Parathyroid adenoma (tissue), 2 donors: ENCODE results near the gene LRRC51.
A peak's percentile ranks its signal among the peaks of the same experiment; 100 is the strongest.

Experiments used
- H2AFZ ChIP-seq: fragments of 300-600 bp; sonication (generic); one replicate; pipeline ENCODE4 v1.7.0; 2017; ENCODE audit warnings: antibody characterized with exemption, mild to moderate bottlenecking
- H3K27ac ChIP-seq: fragments of 300-600 bp; sonication (generic); one replicate; pipeline ENCODE4 v1.7.0; 2017
- H3K27me3 ChIP-seq: fragments of 300-600 bp; sonication (generic); one replicate; pipeline ENCODE4 v1.7.0; 2017; ENCODE audit warnings: low read length; ENCODE audit not compliant: control insufficient read depth, insufficient read depth
- H3K36me3 ChIP-seq: fragments of 300-600 bp; sonication (generic); one replicate; pipeline ENCODE4 v1.7.0; 2017; ENCODE audit warnings: low read length; ENCODE audit not compliant: control insufficient read depth, insufficient read depth
- H3K4me1 ChIP-seq: fragments of 300-600 bp; sonication (generic); one replicate; pipeline ENCODE4 v1.7.0; 2017; ENCODE audit warnings: control low read depth
- H3K4me2 ChIP-seq: fragments of 300-600 bp; sonication (generic); one replicate; pipeline ENCODE4 v1.7.0; 2017; ENCODE audit warnings: low read length
- H3K4me3 ChIP-seq: fragments of 300-600 bp; sonication (generic); one replicate; pipeline ENCODE4 v1.7.0; 2017; ENCODE audit warnings: low read depth, low read length
- H3K79me2 ChIP-seq: fragments of 300-600 bp; sonication (generic); one replicate; pipeline ENCODE4 v1.7.0; 2017; ENCODE audit warnings: control low read depth
- H3K9ac ChIP-seq: fragments of 300-600 bp; sonication (generic); one replicate; pipeline ENCODE4 v1.7.0; 2017; ENCODE audit warnings: mild to moderate bottlenecking
- H3K9me3 ChIP-seq: fragments of 300-600 bp; sonication (generic); one replicate; pipeline ENCODE4 v1.7.0; 2017; ENCODE audit warnings: low read length; ENCODE audit not compliant: control insufficient read depth
- TF ChIP-seq, protein P1 (sequence below): fragments of 300-600 bp; sonication (generic); IDR thresholded peaks from one replicate; pipeline ENCODE4 v1.7.0; 2017; ENCODE audit warnings: antibody characterized with exemption, mild to moderate bottlenecking
- donor health status: primary hyperparathyroidism.

Gene LRRC51

DNA sequence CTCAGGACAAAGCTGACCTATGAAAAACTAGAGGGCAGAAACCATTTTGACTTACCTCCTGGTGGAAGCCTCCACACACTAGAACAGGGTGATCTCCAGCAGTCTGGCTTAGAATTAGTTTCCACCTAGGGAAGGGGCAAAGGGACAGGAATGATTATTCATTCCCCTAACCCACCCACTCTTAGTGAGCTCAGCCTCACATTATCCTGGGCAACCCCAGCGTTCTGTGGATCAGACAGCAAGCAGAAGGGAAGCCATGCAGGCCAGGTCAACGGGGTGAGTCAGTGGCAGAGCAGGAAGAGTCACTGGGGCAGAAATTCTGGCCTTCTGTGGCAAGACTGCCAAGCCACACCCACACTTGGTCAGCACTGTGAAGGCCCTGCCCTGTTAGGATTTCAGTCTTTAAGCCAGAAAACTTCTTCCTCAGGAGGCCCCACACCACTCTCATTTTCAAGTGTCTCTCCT is 10.8 kb upstream of the LRRC51 start:
- Histone ChIP-seq H3K27me3 (no peaks in the 10 kb centered on the region), H2AFZ (peak overlapping the region; percentile 64), H3K4me3 (peak overlapping the region; percentile 16), H3K27ac (peak overlapping the region; percentile 84), H3K9me3 (no peaks in the 10 kb centered on the region), H3K79me2 (peaks cover 8% of the 10 kb centered on the region), H3K4me2 (peak overlapping the region; percentile 57), H3K9ac (no peak overlapping the region), H3K36me3 (no peaks in the 10 kb centered on the region), H3K4me1 (peaks cover 16% of the 10 kb centered on the region)
- TF ChIP-seq, protein P1, sequence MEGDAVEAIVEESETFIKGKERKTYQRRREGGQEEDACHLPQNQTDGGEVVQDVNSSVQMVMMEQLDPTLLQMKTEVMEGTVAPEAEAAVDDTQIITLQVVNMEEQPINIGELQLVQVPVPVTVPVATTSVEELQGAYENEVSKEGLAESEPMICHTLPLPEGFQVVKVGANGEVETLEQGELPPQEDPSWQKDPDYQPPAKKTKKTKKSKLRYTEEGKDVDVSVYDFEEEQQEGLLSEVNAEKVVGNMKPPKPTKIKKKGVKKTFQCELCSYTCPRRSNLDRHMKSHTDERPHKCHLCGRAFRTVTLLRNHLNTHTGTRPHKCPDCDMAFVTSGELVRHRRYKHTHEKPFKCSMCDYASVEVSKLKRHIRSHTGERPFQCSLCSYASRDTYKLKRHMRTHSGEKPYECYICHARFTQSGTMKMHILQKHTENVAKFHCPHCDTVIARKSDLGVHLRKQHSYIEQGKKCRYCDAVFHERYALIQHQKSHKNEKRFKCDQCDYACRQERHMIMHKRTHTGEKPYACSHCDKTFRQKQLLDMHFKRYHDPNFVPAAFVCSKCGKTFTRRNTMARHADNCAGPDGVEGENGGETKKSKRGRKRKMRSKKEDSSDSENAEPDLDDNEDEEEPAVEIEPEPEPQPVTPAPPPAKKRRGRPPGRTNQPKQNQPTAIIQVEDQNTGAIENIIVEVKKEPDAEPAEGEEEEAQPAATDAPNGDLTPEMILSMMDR = no peak

- no peaks in the 10 kb centered on the region for H3K9me3 ChIP-seq
- TF ChIP-seq, protein P1 = no peak
- no peak overlapping the region for H3K4me3 ChIP-seq
- peaks cover 16% of the 10 kb centered on the region for H3K4me1 ChIP-seq
- peak overlapping the region; percentile 57 for H3K4me2 ChIP-seq
- H3K9ac ChIP-seq = no peak overlapping the region
- H3K36me3 ChIP-seq = no peaks in the 10 kb centered on the region
- peak overlapping the region; percentile 31 for H2AFZ ChIP-seq
- peaks cover 8% of the 10 kb centered on the region for H3K79me2 ChIP-seq
- peak overlapping the region; percentile 84 for H3K27ac ChIP-seq
- H3K27me3 ChIP-seq = no peaks in the 10 kb centered on the region
Observed at GRCh38 chr11:72070491-72070890, 10.2 kb upstream of the LRRC51 start.

DNA sequence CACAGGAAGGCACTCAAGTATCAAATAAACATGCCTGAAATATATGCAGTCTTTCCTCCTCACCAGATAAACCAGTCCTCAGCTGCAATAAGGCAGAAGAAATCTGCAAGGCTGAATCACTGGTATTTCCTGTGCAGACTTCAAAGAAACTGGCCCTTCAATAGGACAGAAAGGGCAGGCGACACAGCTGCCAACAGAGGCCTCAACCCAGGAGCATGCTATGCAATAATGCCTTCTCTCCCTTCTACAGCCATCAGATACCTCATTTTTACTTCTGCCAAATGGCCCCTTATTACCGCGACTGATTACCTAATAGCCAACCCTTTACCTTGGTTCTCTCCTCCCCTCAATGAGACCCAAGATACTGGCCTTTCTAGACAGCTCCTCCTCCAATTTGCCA is 8.3 kb upstream of the LRRC51 start:
- Histone ChIP-seq H3K79me2 (peaks cover 8% of the 10 kb centered on the region), H3K4me2 (no peak overlapping the region), H2AFZ (no peak overlapping the region), H3K36me3 (no peaks in the 10 kb centered on the region), H3K4me3 (no peak overlapping the region), H3K27ac (peak overlapping the region; percentile 24), H3K9ac (no peak overlapping the region), H3K4me1 (peaks cover 16% of the 10 kb centered on the region), H3K9me3 (no peaks in the 10 kb centered on the region), H3K27me3 (no peaks in the 10 kb centered on the region)
- TF ChIP-seq, protein P1 = no peak

GRCh38 chr11:72075109-72075508 is 5.5 kb upstream of the LRRC51 start:
- no peak overlapping the region for H3K9ac ChIP-seq

DNA sequence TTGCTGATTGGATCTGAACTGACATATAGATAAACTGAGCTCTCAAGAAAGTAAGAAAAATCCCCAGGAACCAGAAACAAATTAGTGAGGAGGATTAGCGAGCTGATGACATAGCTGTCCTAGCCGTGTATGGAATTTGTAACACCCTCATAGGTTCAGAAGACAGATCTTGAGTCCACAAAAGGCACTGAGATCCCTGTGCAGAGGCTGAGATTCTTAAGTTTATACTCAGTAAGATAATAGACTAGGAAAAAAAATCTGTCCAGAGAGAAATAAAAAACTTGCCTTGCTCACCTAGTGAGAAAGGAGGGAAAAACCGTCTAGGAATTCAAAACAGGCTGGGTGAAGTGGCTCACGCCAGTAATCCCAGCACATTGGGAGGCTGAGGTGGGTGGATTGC is 4.9 kb upstream of the LRRC51 start:
- H3K9ac ChIP-seq = no peak overlapping the region
- H2AFZ ChIP-seq = no peak overlapping the region
- H3K27ac ChIP-seq = no peak overlapping the region
- TF ChIP-seq, protein P1 = no peak
- no peaks in the 10 kb centered on the region for H3K27me3 ChIP-seq
- peaks cover 4% of the 10 kb centered on the region for H3K79me2 ChIP-seq
- H3K4me2 ChIP-seq = no peak overlapping the region
- H3K4me1 ChIP-seq = peaks cover 3% of the 10 kb centered on the region
- no peak overlapping the region for H3K4me3 ChIP-seq
- no peaks in the 10 kb centered on the region for H3K9me3 ChIP-seq
- H3K36me3 ChIP-seq = no peaks in the 10 kb centered on the region

More at GRCh38 chr11:72075109-72075508, 5.5 kb upstream of the LRRC51 start:
- no peaks in the 10 kb centered on the region for H3K9me3 ChIP-seq
- peaks cover 5% of the 10 kb centered on the region for H3K79me2 ChIP-seq
- no peaks in the 10 kb centered on the region for H3K27me3 ChIP-seq
- TF ChIP-seq, protein P1 = no peak
- no peak overlapping the region for H2AFZ ChIP-seq
- no peak overlapping the region for H3K4me2 ChIP-seq
- no peak overlapping the region for H3K27ac ChIP-seq
- H3K4me1 ChIP-seq = peaks cover 7% of the 10 kb centered on the region
- H3K4me3 ChIP-seq = no peak overlapping the region
- H3K36me3 ChIP-seq = no peaks in the 10 kb centered on the region
